GM10266 (cell line): ENCODE measurements around the gene C1QTNF7.

Experiments
- DNase-seq: peaks from one replicate; pipeline ENCODE4 v3.0.0; 2012; ENCODE audit errors: extremely low spot score
- TF ChIP-seq, protein P1 (sequence below): IDR thresholded peaks from 2 replicates; pipeline ENCODE4 v1.5.1; 2012; ENCODE audit warnings: mild to moderate bottlenecking, low read depth; ENCODE audit not compliant: control insufficient read depth, insufficient read depth; ENCODE audit errors: missing control alignments

The C1QTNF7 gene

DNA sequence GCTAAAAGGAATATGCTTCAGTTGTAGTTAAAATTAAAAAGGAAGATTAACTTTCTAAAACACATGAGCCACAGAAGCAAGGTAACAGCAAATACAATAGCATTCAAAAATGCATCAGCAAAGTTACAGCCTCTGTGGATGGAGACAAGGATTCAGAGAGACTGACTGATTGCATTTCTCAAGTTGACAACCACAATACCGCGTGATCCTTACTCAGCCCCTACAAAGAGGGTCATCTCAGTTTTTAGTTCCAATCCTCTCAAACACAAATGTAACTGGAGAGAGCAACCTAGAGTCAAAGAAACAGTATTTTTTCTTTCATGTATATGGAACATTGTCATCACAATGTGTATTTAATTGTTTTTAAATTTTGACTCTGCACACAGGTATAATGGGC is 14.2 kb upstream of the C1QTNF7 start:
- no peak for DNase-seq
- TF ChIP-seq, protein P1, sequence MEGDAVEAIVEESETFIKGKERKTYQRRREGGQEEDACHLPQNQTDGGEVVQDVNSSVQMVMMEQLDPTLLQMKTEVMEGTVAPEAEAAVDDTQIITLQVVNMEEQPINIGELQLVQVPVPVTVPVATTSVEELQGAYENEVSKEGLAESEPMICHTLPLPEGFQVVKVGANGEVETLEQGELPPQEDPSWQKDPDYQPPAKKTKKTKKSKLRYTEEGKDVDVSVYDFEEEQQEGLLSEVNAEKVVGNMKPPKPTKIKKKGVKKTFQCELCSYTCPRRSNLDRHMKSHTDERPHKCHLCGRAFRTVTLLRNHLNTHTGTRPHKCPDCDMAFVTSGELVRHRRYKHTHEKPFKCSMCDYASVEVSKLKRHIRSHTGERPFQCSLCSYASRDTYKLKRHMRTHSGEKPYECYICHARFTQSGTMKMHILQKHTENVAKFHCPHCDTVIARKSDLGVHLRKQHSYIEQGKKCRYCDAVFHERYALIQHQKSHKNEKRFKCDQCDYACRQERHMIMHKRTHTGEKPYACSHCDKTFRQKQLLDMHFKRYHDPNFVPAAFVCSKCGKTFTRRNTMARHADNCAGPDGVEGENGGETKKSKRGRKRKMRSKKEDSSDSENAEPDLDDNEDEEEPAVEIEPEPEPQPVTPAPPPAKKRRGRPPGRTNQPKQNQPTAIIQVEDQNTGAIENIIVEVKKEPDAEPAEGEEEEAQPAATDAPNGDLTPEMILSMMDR, result no peak

DNA sequence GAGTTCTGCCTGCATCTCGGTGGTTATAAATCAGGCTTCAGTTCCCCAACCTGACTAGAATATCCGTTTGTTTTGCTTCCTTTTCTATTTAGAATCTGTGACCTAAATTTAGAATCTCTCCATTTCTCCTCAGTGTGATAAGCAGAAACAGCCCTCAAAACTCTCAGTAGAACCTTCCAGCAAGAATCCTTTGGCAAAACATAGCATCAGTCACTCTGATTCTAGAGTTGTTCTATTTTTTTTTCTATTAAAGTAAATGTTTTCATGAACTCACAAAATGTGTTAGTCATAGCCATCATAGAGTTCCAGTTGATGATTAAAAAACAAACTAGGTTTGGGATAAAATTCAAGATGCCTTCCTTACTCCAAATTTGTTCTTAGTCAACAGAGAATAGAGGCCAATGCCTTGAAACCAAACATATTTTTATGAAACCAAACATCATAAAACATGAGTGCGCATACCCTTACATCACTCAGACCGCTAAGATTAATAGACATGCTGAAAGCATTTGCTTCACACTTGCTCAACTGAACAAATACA is 13.2 kb upstream of the C1QTNF7 start:
- no peak for DNase-seq
- TF ChIP-seq, protein P1, result no peak

DNA sequence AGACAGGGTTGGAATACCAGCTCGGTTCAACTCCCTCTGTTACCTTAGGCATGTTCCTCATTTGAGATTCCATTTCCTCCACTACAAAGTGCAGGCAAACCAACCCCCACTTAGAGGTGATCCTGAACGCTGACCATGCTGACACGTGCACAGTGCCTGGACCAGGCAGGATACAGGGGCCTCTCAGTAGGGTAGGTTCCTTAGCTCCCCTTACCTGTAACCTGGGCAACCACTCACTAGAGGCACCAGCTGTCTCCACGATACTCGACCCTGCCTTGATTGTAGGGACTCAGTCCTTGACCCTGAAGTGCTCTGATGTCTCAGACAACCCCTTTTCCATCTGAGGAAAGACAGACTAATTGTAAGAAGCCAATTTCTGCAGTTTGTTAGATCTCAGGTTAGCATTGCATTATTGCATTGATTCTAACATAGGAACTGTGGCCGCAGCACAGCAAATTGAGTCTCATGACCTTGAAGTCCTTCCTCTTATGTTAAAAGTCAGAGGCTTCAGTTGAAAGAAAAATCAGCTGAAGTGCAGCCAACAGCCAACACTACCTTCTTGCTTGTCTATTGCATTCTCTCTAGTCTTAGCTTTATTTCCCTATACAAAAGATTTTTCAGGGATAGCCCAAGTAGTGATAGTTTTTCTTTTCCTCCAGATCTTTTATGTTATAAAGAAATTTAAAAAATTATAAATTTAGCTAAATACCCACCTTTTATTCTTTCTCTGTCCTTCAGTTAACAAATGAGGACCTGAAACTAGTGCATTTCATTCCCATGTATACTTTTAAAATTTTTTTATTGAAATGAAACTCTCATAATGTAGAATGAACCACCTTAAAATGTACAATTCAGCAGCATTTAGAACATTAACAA is 11.2 kb upstream of the C1QTNF7 start:
- no peak for DNase-seq
- TF ChIP-seq, protein P1, result no peak

DNA sequence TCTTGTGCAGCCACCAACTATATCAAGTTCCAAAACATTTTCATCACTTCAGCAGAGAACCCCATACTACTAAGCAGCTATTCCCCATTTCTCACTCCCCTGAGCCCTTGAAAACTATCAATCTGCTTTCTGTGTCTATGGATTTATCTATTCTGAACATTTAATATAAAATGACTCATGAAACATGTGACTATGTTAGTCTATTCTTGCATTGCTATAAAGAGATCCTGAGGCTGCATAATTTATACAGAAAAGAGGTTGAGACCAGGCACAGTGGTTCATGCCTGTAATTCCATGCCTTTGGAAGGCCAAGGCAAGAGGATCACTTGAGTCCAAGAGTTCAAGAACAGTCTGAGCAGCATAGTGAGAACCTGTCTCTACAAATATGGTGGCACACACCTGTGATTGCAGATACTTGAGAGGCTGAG is 10.6 kb upstream of the C1QTNF7 start:
- TF ChIP-seq, protein P1, result no peak
- no peak for DNase-seq

DNA sequence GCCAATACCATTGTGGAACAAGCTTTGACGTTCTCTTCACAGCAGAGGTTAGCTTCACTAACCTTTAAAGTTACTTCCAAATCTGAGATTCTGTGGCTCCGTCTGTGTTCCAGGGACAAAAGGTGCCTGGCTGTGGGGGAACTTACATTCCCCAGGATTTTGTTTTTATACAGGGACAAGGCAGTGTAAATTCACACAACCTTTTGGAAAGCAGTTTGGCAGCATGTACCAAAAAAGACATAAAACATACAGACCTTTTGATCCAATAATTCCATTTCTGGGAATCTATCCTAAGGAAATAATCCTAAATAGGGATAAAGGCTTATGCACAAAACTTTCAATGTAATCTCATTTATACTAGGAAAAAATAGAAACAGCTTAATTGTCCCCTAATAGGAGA is 8.9 kb upstream of the C1QTNF7 start:
- no peak for DNase-seq
- TF ChIP-seq, protein P1, result no peak

DNA sequence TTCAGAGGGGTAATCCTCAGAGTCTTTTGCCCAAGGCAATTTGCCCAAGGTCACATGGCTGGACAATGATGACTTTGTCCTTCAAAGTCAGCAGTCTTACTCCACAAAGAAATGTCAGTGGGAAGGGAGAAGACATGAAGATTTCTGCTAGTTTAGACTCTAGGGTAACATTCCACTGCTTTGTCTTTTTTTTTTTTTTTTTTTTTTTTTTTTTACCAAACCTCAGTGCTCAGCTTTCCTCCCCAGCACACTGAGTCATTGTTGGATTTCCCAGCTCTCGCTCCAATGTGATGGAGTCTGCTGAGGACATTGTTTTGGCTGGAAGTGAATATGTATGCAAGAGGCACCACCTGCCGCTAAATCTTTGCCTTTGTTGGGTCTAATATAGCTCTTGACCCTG is 7.2 kb upstream of the C1QTNF7 start:
- no peak for DNase-seq
- TF ChIP-seq, protein P1, result no peak

DNA sequence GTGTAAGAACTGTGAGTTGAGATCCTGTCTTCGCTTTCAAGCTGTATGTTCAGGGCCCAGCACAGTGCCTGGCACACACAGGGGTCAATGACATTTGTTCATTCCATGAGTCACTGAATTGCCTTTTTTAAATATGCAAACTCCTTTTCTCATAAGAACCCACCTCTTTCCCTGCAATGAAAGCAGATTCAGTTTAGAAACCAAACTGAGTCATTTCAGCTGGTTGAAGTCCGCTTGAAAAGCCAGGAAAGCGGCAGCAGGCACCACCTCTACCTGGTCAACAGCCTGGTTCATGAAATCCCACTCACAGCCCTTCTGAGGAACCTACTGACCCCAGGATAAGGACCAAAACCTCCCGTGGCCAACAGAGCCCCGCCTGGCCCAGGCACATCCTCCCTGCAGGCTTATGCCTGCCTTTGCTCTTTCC is 4.5 kb upstream of the C1QTNF7 start:
- DNase-seq, result no peak
- TF ChIP-seq, protein P1, result no peak
